ENCODE measurements around the gene HPCAL4.

DNA sequence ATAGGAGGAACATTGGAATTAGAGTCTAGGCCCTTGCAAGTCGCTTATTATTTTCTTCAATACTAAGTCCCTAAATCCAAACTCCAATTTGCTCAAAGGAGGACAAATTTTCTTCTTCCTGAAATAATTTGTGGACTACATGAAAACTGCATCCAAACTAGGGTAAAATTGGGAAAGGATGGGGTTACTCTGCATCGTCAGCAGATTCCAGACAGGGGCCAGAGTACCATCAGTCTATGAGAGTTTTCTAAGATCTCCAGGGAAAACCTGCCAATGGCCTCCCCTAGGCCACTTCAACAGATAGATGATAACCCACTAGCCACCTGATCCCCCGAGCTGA lies 52.3 kb downstream of the HPCAL4 start:
- no peak for TF ChIP-seq CTCF (IDR thresholded peaks at IDR 0.05)
- no peak for TF ChIP-seq POLR2AphosphoS5 (IDR thresholded peaks at IDR 0.05)
- TF ChIP-seq POLR2A (IDR thresholded peaks at IDR 0.05), result no peak
- TF ChIP-seq EP300 (IDR thresholded peaks at IDR 0.05), result no peak

Data from suprapubic skin (tissue), 4 donors.